H1 (cell line): ENCODE results near the gene ADAMTS14. TPM values are rescaled to one million over a fixed set of nuclear protein-coding genes. Genes with fewer than 3 reads are reported as not detected.

Experiments used
- CTCF ChIA-PET: fragments of 300-600 bp; sonication (Branson Sonifier 250); formaldehyde crosslinking; loops from one replicate; lab custom pipeline; 2021; ENCODE audit not compliant: partially characterized antibody; lab: Charles Lee
- POLR2A ChIA-PET: fragments of 300-600 bp; sonication (Branson Sonifier 250); formaldehyde crosslinking; loops from one replicate; lab custom pipeline; 2021; ENCODE audit warnings: inconsistent platforms; ENCODE audit not compliant: partially characterized antibody; lab: Charles Lee
- DNase-seq, 2 experiments: peaks; one replicate each; pipeline versions ENCODE4 v3.0.0 to v3.0.0-alpha.2; 2010 to 2022; ENCODE audit warnings: low spot score in 2 of 2, low read depth in 1 of 2, mixed read lengths in 1 of 2
- FAIRE-seq: peaks from 2 replicates; lab custom pipeline; 2011; peaks lifted over from hg19 to GRCh38; lab: Jason Lieb, UNC
- H2AFZ ChIP-seq: 2 replicates; pipeline ENCODE4 v1.8.1; 2012; ENCODE audit warnings: low read length, inconsistent platforms
- H2AK5ac ChIP-seq: 2 replicates; pipeline ENCODE4 v1.6.1; 2013; ENCODE audit warnings: low read depth, low read length
- H2BK120ac ChIP-seq: replicated peaks from 2 replicates; pipeline ENCODE3; 2013; ENCODE audit warnings: low read depth, low read length, inconsistent platforms
- H2BK12ac ChIP-seq: 2 replicates; pipeline ENCODE4 v1.6.1; 2013; ENCODE audit warnings: low read depth, low read length
- H2BK15ac ChIP-seq: 2 replicates; pipeline ENCODE4 v1.6.1; 2013; ENCODE audit warnings: low read length
- H2BK20ac ChIP-seq: 2 replicates; pipeline ENCODE4 v1.6.1; 2013; ENCODE audit warnings: low read length
- H2BK5ac ChIP-seq: 2 replicates; pipeline ENCODE4 v1.6.1; 2013; ENCODE audit warnings: low read depth, low read length
- H3K14ac ChIP-seq: 2 replicates; pipeline ENCODE4 v1.6.1; 2013; ENCODE audit warnings: inconsistent platforms; ENCODE audit not compliant: insufficient read length
- H3K18ac ChIP-seq: 2 replicates; pipeline ENCODE4 v1.6.1; 2013; ENCODE audit warnings: low read length; ENCODE audit errors: extremely low read depth
- H3K23ac ChIP-seq: 2 replicates; pipeline ENCODE4 v1.6.1; 2013; ENCODE audit warnings: inconsistent platforms; ENCODE audit not compliant: insufficient read length
- H3K23me2 ChIP-seq: 2 replicates; pipeline ENCODE4 v1.6.1; 2013; ENCODE audit warnings: low read depth, low read length
- H3K27ac ChIP-seq: 2 replicates; pipeline ENCODE4 v1.6.1; 2011; ENCODE audit warnings: low read depth, low read length, inconsistent platforms
- H3K27me3 ChIP-seq, 4 experiments: replicated peaks in 1 of 4; 1 replicate in 1 of 4; 2 replicates in 3 of 4; pipeline versions ENCODE4 v1.6.1 to v1.8.1; 2011 to 2013; ENCODE audit warnings: low read length in 3 of 4, mild to moderate bottlenecking in 3 of 4, inconsistent platforms in 2 of 4, mixed read lengths in 2 of 4, moderate library complexity in 1 of 4; ENCODE audit not compliant: control insufficient read depth in 3 of 4, insufficient read depth in 3 of 4; ENCODE audit errors: extremely low read depth in 1 of 4
- H3K36me3 ChIP-seq, 4 experiments: 2 replicates each; pipeline versions ENCODE4 v1.6.1 to v1.8.1; 2011 to 2013; ENCODE audit warnings: mild to moderate bottlenecking in 4 of 4, low read length in 3 of 4, moderate library complexity in 2 of 4, control low read depth in 1 of 4, inconsistent platforms in 1 of 4; ENCODE audit not compliant: insufficient read depth in 4 of 4, control insufficient read depth in 2 of 4
- H3K4ac ChIP-seq: replicated peaks from 2 replicates; pipeline ENCODE3; 2013; ENCODE audit warnings: low read length, low read depth, mixed read lengths, inconsistent platforms; ENCODE audit not compliant: insufficient read length
- H3K4me1 ChIP-seq, 4 experiments: replicated peaks in 1 of 4; 1 replicate in 1 of 4; 2 replicates in 3 of 4; pipeline versions ENCODE4 v1.6.1 to v1.8.1; 2011 to 2013; ENCODE audit warnings: low read length in 3 of 4, inconsistent platforms in 2 of 4, mixed read lengths in 1 of 4; ENCODE audit not compliant: insufficient read depth in 4 of 4, control insufficient read depth in 3 of 4
- H3K4me2 ChIP-seq, 2 experiments: 2 replicates each; pipeline versions ENCODE4 v1.6.1 to v1.8.1; 2011 to 2013; ENCODE audit warnings: low read depth in 2 of 2, low read length in 2 of 2, control low read depth in 1 of 2, inconsistent platforms in 1 of 2, mild to moderate bottlenecking in 1 of 2; ENCODE audit not compliant: insufficient read depth in 1 of 2
- H3K4me3 ChIP-seq, 4 experiments: fragments of 200-600, 300-600 bp in 1 of 4; sonication (generic), shearing (Covaris generic), sonication (Bioruptor Twin) in 1 of 4; 2 replicates each; pipeline versions ENCODE4 v1.5.1 to v1.8.1; 2011 to 2016; ENCODE audit warnings: low read length in 4 of 4, low read depth in 3 of 4, control low read depth in 2 of 4, inconsistent platforms in 2 of 4, mild to moderate bottlenecking in 2 of 4, mixed read lengths in 1 of 4, moderate library complexity in 1 of 4; ENCODE audit not compliant: insufficient read depth in 2 of 4; ENCODE audit errors: extremely low read depth in 1 of 4
- H3K56ac ChIP-seq: replicated peaks from 2 replicates; pipeline ENCODE3; 2013; ENCODE audit warnings: low read depth, mild to moderate bottlenecking, mixed read lengths, low read length, inconsistent platforms; ENCODE audit not compliant: insufficient read length
- H3K79me1 ChIP-seq: 2 replicates; pipeline ENCODE4 v1.6.1; 2013; ENCODE audit warnings: low read depth, low read length, control low read depth
- H3K79me2 ChIP-seq, 2 experiments: 2 replicates each; pipeline versions ENCODE4 v1.6.1 to v1.8.1; 2012 to 2013; ENCODE audit warnings: low read length in 2 of 2, mild to moderate bottlenecking in 2 of 2, inconsistent platforms in 1 of 2; ENCODE audit not compliant: insufficient read depth in 2 of 2, control insufficient read depth in 1 of 2
- H3K9ac ChIP-seq, 4 experiments: replicated peaks in 1 of 4; 1 replicate in 1 of 4; 2 replicates in 3 of 4; pipeline versions ENCODE4 v1.6.1 to v1.8.1; 2011 to 2013; ENCODE audit warnings: low read depth in 3 of 4, low read length in 3 of 4, control low read depth in 2 of 4, mild to moderate bottlenecking in 2 of 4, moderate library complexity in 2 of 4, inconsistent platforms in 1 of 4; ENCODE audit errors: extremely low read depth in 1 of 4
- H3K9me3 ChIP-seq, 2 experiments: 2 replicates each; pipeline versions ENCODE4 v1.6.1 to v1.8.1; 2012 to 2013; ENCODE audit warnings: mild to moderate bottlenecking in 2 of 2, moderate library complexity in 2 of 2, control low read depth in 1 of 2, inconsistent platforms in 1 of 2, low read depth in 1 of 2, low read length in 1 of 2, mixed read lengths in 1 of 2; ENCODE audit not compliant: insufficient read depth in 2 of 2
- H4K20me1 ChIP-seq, 2 experiments: replicated peaks in 1 of 2; 2 replicates each; pipeline versions ENCODE3 to v1.8.1; 2011 to 2013; ENCODE audit warnings: inconsistent platforms in 2 of 2, low read length in 2 of 2, mild to moderate bottlenecking in 1 of 2; ENCODE audit not compliant: insufficient read depth in 2 of 2, control insufficient read depth in 1 of 2
- H4K5ac ChIP-seq: 2 replicates; pipeline ENCODE4 v1.6.1; 2013; ENCODE audit warnings: low read length, low read depth, mixed read lengths, inconsistent platforms; ENCODE audit not compliant: insufficient read length
- H4K8ac ChIP-seq: 2 replicates; pipeline ENCODE4 v1.8.0; 2013; ENCODE audit warnings: mild to moderate bottlenecking, moderate library complexity, low read length, inconsistent platforms; ENCODE audit not compliant: insufficient read depth; ENCODE audit errors: extremely low read depth
- H4K91ac ChIP-seq: replicated peaks from 2 replicates; pipeline ENCODE3; 2013; ENCODE audit warnings: low read length, mixed read lengths, inconsistent platforms; ENCODE audit not compliant: insufficient read length
- POLR2AphosphoS5 ChIP-seq: IDR thresholded peaks from 2 replicates; pipeline ENCODE4 v1.6.1; 2011; ENCODE audit warnings: low read depth, low read length
- POU5F1 ChIP-seq: IDR thresholded peaks from 2 replicates; pipeline ENCODE4 v1.6.1; 2011; ENCODE audit warnings: low read depth, mild to moderate bottlenecking, low read length, moderate library complexity
- WGBS, 2 experiments: shearing (Covaris generic) in 1 of 2; methylation state at CpG; one replicate each; pipeline versions ENCODE4 v1.1.6 to v1.1.7; 2013 to 2015; ENCODE audit warnings: low lambda C conversion rate in 2 of 2, mixed read lengths in 2 of 2, inconsistent platforms in 1 of 2, low coverage in 1 of 2, missing lambda C conversion rate in 1 of 2; ENCODE audit not compliant: insufficient replicate concordance in 2 of 2, insufficient coverage in 1 of 2, insufficient read length in 1 of 2; ENCODE audit errors: extremely low coverage in 1 of 2, missing lambda C conversion rate in 1 of 2; 5-methylcytosine and 5-hydroxymethylcytosine counted together
- polyA plus RNA-seq, 7 experiments: library from polyadenylated mRNA; depleted of rRNA in 3 of 7; stranded (reverse) in 5 of 7; unstranded in 2 of 7; fragments of >200 nt in 5 of 7; fragments of 200-250 nt in 2 of 7; gene quantifications; 1 replicate in 5 of 7; 2 replicates in 1 of 7; 4 replicates in 1 of 7; pipeline versions ENCODE4 v1.2.1 to v1.2.3, GENCODE V29; 2011 to 2013; ENCODE audit warnings: missing spikeins in 2 of 7, mixed read lengths in 2 of 7
- total RNA-seq: library from RNA; stranded (reverse); fragmentation: NEBNext Ultra II Directional; extraction: Animal tissue kit (Norgen Biotek cat#: 25700); gene quantifications from 2 replicates; pipeline ENCODE4 v1.2.1, GENCODE V29; 2021

The ADAMTS14 gene
- total and polyA plus RNA-seq, 2 of the 8 experiments (the other 6 are each of a cell fraction or from before 2014, with no cell fraction given) = 2.0 to 2.3 TPM

DNA sequence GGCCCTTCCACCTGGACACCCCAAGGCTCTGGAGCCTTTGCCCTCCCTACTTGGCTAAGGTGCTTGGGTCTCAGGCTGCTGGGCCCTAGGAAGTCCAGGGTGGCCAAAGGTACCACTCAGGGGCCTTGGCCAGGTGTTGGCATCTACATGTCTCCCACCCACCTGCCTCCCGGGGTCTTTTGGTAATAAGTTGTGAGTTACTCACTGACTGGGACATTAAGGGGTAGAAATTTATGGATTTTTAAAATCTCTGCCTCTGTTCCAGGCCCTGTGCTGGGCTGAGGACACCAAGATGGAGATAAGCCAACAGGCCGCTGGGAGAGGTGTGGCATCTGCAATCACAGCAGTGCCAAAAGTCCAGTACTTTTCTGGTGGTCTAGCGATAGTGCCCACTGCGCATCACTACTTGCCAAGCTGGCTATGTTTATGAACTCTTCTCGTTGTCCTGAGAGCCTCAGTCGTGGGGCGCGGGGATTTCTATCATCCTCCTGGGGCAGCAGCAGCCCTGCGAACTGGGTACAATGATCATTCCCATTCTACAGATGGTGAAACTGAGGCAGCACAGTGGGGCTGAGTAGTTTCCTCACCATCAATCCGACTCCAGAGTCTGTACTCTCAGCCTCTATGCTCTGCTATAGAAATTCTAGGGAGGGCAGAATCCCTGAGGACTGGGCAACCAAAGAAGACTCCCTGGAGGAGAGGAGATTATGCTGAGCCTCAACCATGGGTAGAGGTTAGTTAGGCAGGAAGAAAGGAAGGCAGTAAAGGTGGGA, 76.7 kb downstream of the ADAMTS14 start:
- no peak for DNase-seq
- no peak overlapping the region for H2AFZ ChIP-seq
- no peak overlapping the region for H2BK120ac ChIP-seq
- no peaks in the 10 kb centered on the region for H3K27me3 ChIP-seq
- H2BK15ac ChIP-seq = no peak overlapping the region
- no peak overlapping the region for H4K8ac ChIP-seq
- POLR2A ChIA-PET = no interaction called here
- H3K4me1 ChIP-seq = peaks cover 0 to 3% (median 0%) of the 10 kb centered on the region in 4 experiments; a peak in 3 of 7 replicates
- no peak overlapping the region for H3K14ac ChIP-seq
- no peak overlapping the region for H3K18ac ChIP-seq
- H3K9ac ChIP-seq = no peak overlapping the region
- no peaks in the 10 kb centered on the region for H3K79me1 ChIP-seq
- TF ChIP-seq POU5F1 = no peak
- TF ChIP-seq POLR2AphosphoS5 = no peak
- no peaks in the 10 kb centered on the region for H3K9me3 ChIP-seq
- FAIRE-seq = no peak
- 86% methylated on average over 10 of the region's 10 CpGs; no CpG with 5 or more reads in 1 of the 2 experiments for WGBS, 2 experiments
- CTCF ChIA-PET = interaction anchor here (0.8 to 3.6 kb wide), 4 partner anchors 10 to 489 kb away, joined by 3 to 22 read pairs (median 4); no protein-coding TSS in a partner anchor
- no peak overlapping the region for H3K4ac ChIP-seq
- H3K23me2 ChIP-seq = no peaks in the 10 kb centered on the region
- peaks cover 0 to 2% of the 10 kb centered on the region in 2 experiments for H4K20me1 ChIP-seq
- H3K4me2 ChIP-seq = no peak overlapping the region
- no peaks in the 10 kb centered on the region for H3K79me2 ChIP-seq
- no peak overlapping the region for H2BK20ac ChIP-seq
- no peak overlapping the region for H2AK5ac ChIP-seq
- H2BK5ac ChIP-seq = no peak overlapping the region
- no peak overlapping the region for H4K91ac ChIP-seq
- no peak overlapping the region for H3K27ac ChIP-seq
- H3K56ac ChIP-seq = no peak overlapping the region
- no peak overlapping the region for H4K5ac ChIP-seq
- H2BK12ac ChIP-seq = no peak overlapping the region
- no peaks in the 10 kb centered on the region; a peak in 1 of 8 replicates for H3K36me3 ChIP-seq
- H3K23ac ChIP-seq = no peak overlapping the region
- H3K4me3 ChIP-seq = no peak overlapping the region
